Mesenchymal stem cell (in vitro differentiated cells and primary cell): ENCODE results near the gene FHOD3.

Source experiments
- DNase-seq: peaks from one replicate; pipeline ENCODE4 v3.0.0-alpha.2; 2013
- H2AFZ ChIP-seq: one replicate; pipeline ENCODE4 v1.6.1; 2013; ENCODE audit warnings: low read depth, mild to moderate bottlenecking, control low read depth, inconsistent platforms, low read length, moderate library complexity
- H2AK5ac ChIP-seq: 2 replicates; pipeline ENCODE4 v1.6.1; 2013; ENCODE audit warnings: low read length, moderate library complexity, mild to moderate bottlenecking, inconsistent platforms; ENCODE audit not compliant: severe bottlenecking
- H2BK120ac ChIP-seq: one replicate; pipeline ENCODE4 v1.6.1; 2013; ENCODE audit warnings: low read depth, mild to moderate bottlenecking, inconsistent platforms, low read length, moderate library complexity
- H2BK12ac ChIP-seq, 2 experiments: one replicate each; pipeline ENCODE4 v1.6.1; 2013; ENCODE audit warnings: inconsistent platforms in 2 of 2, low read length in 2 of 2, mild to moderate bottlenecking in 2 of 2, moderate library complexity in 2 of 2, control low read depth in 1 of 2
- H2BK15ac ChIP-seq: one replicate; pipeline ENCODE4 v1.6.1; 2013; ENCODE audit warnings: mild to moderate bottlenecking, low read depth, inconsistent platforms; ENCODE audit not compliant: poor library complexity, severe bottlenecking
- H2BK5ac ChIP-seq: 2 replicates; pipeline ENCODE4 v1.6.1; 2013; ENCODE audit warnings: low read depth, mild to moderate bottlenecking, low read length, control low read depth, inconsistent platforms; ENCODE audit not compliant: poor library complexity, severe bottlenecking
- H3K14ac ChIP-seq, 2 experiments: one replicate each; pipeline ENCODE4 v1.6.1; 2013; ENCODE audit warnings: inconsistent platforms in 2 of 2, low read length in 2 of 2, control low read depth in 1 of 2, mild to moderate bottlenecking in 1 of 2, moderate library complexity in 1 of 2
- H3K18ac ChIP-seq, 2 experiments: one replicate each; pipeline ENCODE4 v1.6.1; 2013; ENCODE audit warnings: inconsistent platforms in 2 of 2, low read length in 2 of 2, control low read depth in 1 of 2, low read depth in 1 of 2, mild to moderate bottlenecking in 1 of 2
- H3K23ac ChIP-seq, 2 experiments: one replicate each; pipeline ENCODE4 v1.6.1; 2013; ENCODE audit warnings: inconsistent platforms in 2 of 2, low read length in 2 of 2, mild to moderate bottlenecking in 2 of 2, moderate library complexity in 2 of 2, control low read depth in 1 of 2
- H3K27ac ChIP-seq: 2 replicates; pipeline ENCODE4 v1.5.1; 2013; ENCODE audit warnings: mild to moderate bottlenecking, moderate library complexity, low read length, control low read depth, inconsistent platforms; ENCODE audit not compliant: poor library complexity, severe bottlenecking
- H3K27me3 ChIP-seq, 2 experiments: 2 replicates each; pipeline versions ENCODE4 v1.6.1 to v1.7.0; 2013; ENCODE audit warnings: low read length in 2 of 2, mild to moderate bottlenecking in 2 of 2, moderate library complexity in 2 of 2, control low read depth in 1 of 2, inconsistent platforms in 1 of 2; ENCODE audit not compliant: control insufficient read depth in 1 of 2, insufficient read depth in 1 of 2
- H3K36me3 ChIP-seq, 2 experiments: 2 replicates each; pipeline versions ENCODE4 v1.6.1 to v1.7.0; 2013; ENCODE audit warnings: low read length in 2 of 2, control low read depth in 1 of 2, inconsistent platforms in 1 of 2, low read depth in 1 of 2, mild to moderate bottlenecking in 1 of 2; ENCODE audit not compliant: insufficient read depth in 2 of 2, control insufficient read depth in 1 of 2
- H3K4ac ChIP-seq, 2 experiments: one replicate each; pipeline ENCODE4 v1.6.1; 2013; ENCODE audit warnings: inconsistent platforms in 2 of 2, low read length in 2 of 2, mild to moderate bottlenecking in 2 of 2, moderate library complexity in 2 of 2, control low read depth in 1 of 2, low read depth in 1 of 2
- H3K4me1 ChIP-seq: 2 replicates; pipeline ENCODE4 v1.6.1; 2013; ENCODE audit warnings: low read depth, low read length, control low read depth; ENCODE audit not compliant: control insufficient read depth, insufficient read depth
- H3K4me2 ChIP-seq: 2 replicates; pipeline ENCODE4 v1.6.1; 2013; ENCODE audit warnings: low read length, mild to moderate bottlenecking, inconsistent platforms; ENCODE audit not compliant: poor library complexity, severe bottlenecking
- H3K4me3 ChIP-seq, 2 experiments: 2 replicates each; pipeline versions ENCODE4 v1.5.1 to v1.7.0; 2013; ENCODE audit warnings: low read length in 2 of 2, mild to moderate bottlenecking in 2 of 2, control low read depth in 1 of 2, low read depth in 1 of 2; ENCODE audit not compliant: insufficient read depth in 1 of 2
- H3K79me1 ChIP-seq: replicated peaks from 2 replicates; pipeline ENCODE4 v1.6.1; 2013; ENCODE audit warnings: mild to moderate bottlenecking, control low read depth, low read length, inconsistent platforms; ENCODE audit not compliant: poor library complexity, severe bottlenecking
- H3K9ac ChIP-seq: 2 replicates; pipeline ENCODE4 v1.7.0; 2013; ENCODE audit warnings: mild to moderate bottlenecking, low read length, moderate library complexity
- H3K9me3 ChIP-seq: 2 replicates; pipeline ENCODE4 v1.7.0; 2013; ENCODE audit warnings: mild to moderate bottlenecking, low read length; ENCODE audit not compliant: control insufficient read depth
- H4K8ac ChIP-seq: one replicate; pipeline ENCODE4 v1.6.1; 2013; ENCODE audit warnings: inconsistent platforms, mild to moderate bottlenecking, low read length, moderate library complexity
- H4K91ac ChIP-seq: one replicate; pipeline ENCODE4 v1.6.1; 2013; ENCODE audit warnings: mild to moderate bottlenecking, low read length, inconsistent platforms
- WGBS: methylation state at CpG from one replicate; pipeline ENCODE4 v1.1.7; 2013; ENCODE audit warnings: mixed read lengths; 5-methylcytosine and 5-hydroxymethylcytosine counted together

The FHOD3 gene

DNA sequence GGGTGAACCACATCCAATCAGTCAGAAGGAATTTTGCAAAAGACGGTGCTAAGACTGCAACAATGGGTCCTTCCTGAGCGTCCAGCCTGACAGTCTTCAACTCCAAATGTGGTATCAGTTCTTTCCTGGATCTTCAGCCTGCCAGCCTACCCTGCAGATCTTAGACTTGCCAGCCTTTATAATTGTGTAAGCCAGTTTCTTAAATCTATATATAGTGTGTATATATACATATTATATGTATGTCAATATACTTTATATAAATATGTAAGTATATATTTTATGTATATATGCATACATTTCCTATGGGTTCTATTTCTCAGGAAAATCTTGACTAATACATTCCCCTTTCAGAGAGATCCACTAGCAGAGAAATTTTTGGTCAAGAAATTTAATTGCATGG is 245.5 kb downstream of the FHOD3 start:
- Histone ChIP-seq H3K23ac (no peak overlapping the region), H2BK120ac (no peak overlapping the region), H3K4me3 (no peak overlapping the region), H3K18ac (no peak overlapping the region), H3K36me3 (peaks cover 0 to 9% of the 10 kb centered on the region in 2 experiments), H3K27ac (no peak overlapping the region), H3K4me2 (no peak overlapping the region), H3K4me1 (peaks cover 6% of the 10 kb centered on the region), H2AFZ (no peak overlapping the region), H2AK5ac (no peak overlapping the region), H3K79me1 (peaks cover 12% of the 10 kb centered on the region), H3K9ac (no peak overlapping the region), H4K91ac (no peak overlapping the region), H3K27me3 (no peaks in the 10 kb centered on the region), H4K8ac (no peak overlapping the region), H3K9me3 (no peaks in the 10 kb centered on the region), H3K4ac (no peak overlapping the region), H2BK5ac (no peak overlapping the region), H2BK15ac (no peak overlapping the region), H2BK12ac (no peak overlapping the region), H3K14ac (no peak overlapping the region)
- WGBS, result 79% methylated on average over 2 of the region's 2 CpGs
- DNase-seq, result no peak

DNA sequence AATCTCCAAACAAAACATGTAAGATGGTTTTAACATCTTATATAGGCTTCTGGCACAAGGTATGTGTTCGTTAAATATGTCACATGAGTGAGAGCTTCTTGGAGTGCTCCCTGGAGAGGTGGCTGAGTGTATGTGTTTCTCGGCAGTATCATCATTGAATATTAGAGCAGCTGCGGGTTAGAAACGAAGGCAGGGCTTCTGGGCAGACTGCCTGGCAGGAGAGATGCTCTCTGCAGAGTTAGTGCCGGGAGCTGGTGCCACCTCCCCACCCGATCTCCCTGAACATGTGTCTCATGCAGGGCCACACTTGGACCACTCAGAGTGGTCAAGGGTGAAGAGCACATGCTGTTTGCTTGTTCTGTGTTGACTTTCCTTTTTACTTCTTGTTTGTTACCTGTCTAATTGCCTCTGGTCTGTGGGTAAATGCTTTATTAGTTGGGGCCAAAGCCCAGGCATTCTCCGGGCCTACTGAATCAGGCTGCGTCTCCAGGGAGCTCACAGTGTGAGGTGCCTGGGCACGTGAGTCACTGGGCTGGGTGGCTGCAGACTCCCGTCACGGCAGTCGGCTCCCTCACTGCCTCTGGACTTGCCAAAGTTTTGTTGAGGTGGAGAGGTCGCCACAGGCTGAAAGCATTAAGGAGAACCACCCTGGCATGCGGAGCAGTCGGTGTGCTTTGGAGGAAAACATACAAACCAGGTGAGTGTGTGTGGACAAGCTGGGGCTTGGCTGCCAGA is 246.6 kb downstream of the FHOD3 start:
- Histone ChIP-seq H3K9ac (no peak overlapping the region), H2BK5ac (no peak overlapping the region), H2AK5ac (no peak overlapping the region), H3K14ac (no peak overlapping the region), H3K79me1 (peaks cover 13% of the 10 kb centered on the region), H3K27ac (no peak overlapping the region), H4K8ac (no peak overlapping the region), H3K18ac (no peak overlapping the region), H2AFZ (no peak overlapping the region), H2BK12ac (no peak overlapping the region), H3K4ac (no peak overlapping the region), H3K4me3 (peak overlapping the region in 1 of 2 experiments; percentile 18), H3K4me2 (no peak overlapping the region), H3K23ac (no peak overlapping the region), H3K27me3 (no peaks in the 10 kb centered on the region), H4K91ac (no peak overlapping the region), H2BK120ac (no peak overlapping the region), H2BK15ac (no peak overlapping the region), H3K4me1 (peaks cover 6% of the 10 kb centered on the region), H3K9me3 (no peaks in the 10 kb centered on the region), H3K36me3 (peaks cover 0 to 9% of the 10 kb centered on the region in 2 experiments)
- DNase-seq, result no peak
- 72% methylated on average over 15 of the region's 15 CpGs for WGBS

GRCh38 chr18:36545821-36546427 is 248.4 kb downstream of the FHOD3 start:
- Histone ChIP-seq H3K18ac (no peak overlapping the region), H3K4me2 (no peak overlapping the region), H2BK5ac (no peak overlapping the region), H4K91ac (no peak overlapping the region), H3K27me3 (no peaks in the 10 kb centered on the region), H3K36me3 (peaks cover 0 to 9% of the 10 kb centered on the region in 2 experiments), H2AK5ac (no peak overlapping the region), H3K23ac (no peak overlapping the region), H4K8ac (no peak overlapping the region), H3K4me1 (peaks cover 6% of the 10 kb centered on the region), H3K9ac (no peak overlapping the region), H3K4me3 (no peak overlapping the region), H3K79me1 (peaks cover 8% of the 10 kb centered on the region), H3K4ac (no peak overlapping the region), H3K14ac (no peak overlapping the region), H3K27ac (no peak overlapping the region), H2BK120ac (no peak overlapping the region), H2BK12ac (no peak overlapping the region), H2BK15ac (no peak overlapping the region), H2AFZ (no peak overlapping the region), H3K9me3 (no peaks in the 10 kb centered on the region)
- 82% methylated on average over 5 of the region's 6 CpGs for WGBS
- no peak for DNase-seq

- H3K18ac ChIP-seq, result no peak overlapping the region
- no peak overlapping the region for H2BK120ac ChIP-seq
- no peak overlapping the region for H2BK15ac ChIP-seq
- no peak overlapping the region for H3K4me2 ChIP-seq
- 91% methylated on average over 8 of the region's 8 CpGs for WGBS
- no peaks in the 10 kb centered on the region for H3K9me3 ChIP-seq
- H3K4me1 ChIP-seq, result peaks cover 6% of the 10 kb centered on the region
- peaks cover 8% of the 10 kb centered on the region for H3K79me1 ChIP-seq
- no peak for DNase-seq
- no peak overlapping the region for H3K27ac ChIP-seq
- H4K91ac ChIP-seq, result no peak overlapping the region
- no peak overlapping the region for H2AK5ac ChIP-seq
- H3K4me3 ChIP-seq, result no peak overlapping the region
- no peak overlapping the region for H2BK12ac ChIP-seq
- H2BK5ac ChIP-seq, result no peak overlapping the region
- H3K14ac ChIP-seq, result no peak overlapping the region
- H3K36me3 ChIP-seq, result peaks cover 0 to 9% of the 10 kb centered on the region in 2 experiments
- no peak overlapping the region for H3K4ac ChIP-seq
- H3K23ac ChIP-seq, result no peak overlapping the region
- no peak overlapping the region for H4K8ac ChIP-seq
- no peaks in the 10 kb centered on the region for H3K27me3 ChIP-seq
- H2AFZ ChIP-seq, result no peak overlapping the region
- H3K9ac ChIP-seq, result no peak overlapping the region
Observed at GRCh38 chr18:36546876-36547275, 249.4 kb downstream of the FHOD3 start.
